IPS DF 6.9 (cell line): Measurements from ENCODE around the gene DMXL1.
"Not testable (repeated sequence)": the region's sequence is repeated elsewhere in the genome, so short reads cannot be mapped to it uniquely, and the experiment has no call there.

Source experiments
- DNase-seq: peaks from one replicate; pipeline ENCODE4 v3.0.0-alpha.2; 2013; ENCODE audit warnings: low read depth, low spot score
- H3K27ac ChIP-seq: one replicate; pipeline ENCODE4 v1.5.1; 2013; ENCODE audit warnings: low read length, control low read depth
- H3K27me3 ChIP-seq: 2 replicates; pipeline ENCODE4 v1.6.1; 2013; ENCODE audit warnings: mild to moderate bottlenecking, low read length; ENCODE audit not compliant: control insufficient read depth, insufficient read depth
- H3K36me3 ChIP-seq: 2 replicates; pipeline ENCODE4 v1.6.1; 2013; ENCODE audit warnings: low read length; ENCODE audit not compliant: control insufficient read depth, insufficient read depth
- H3K4me1 ChIP-seq: 2 replicates; pipeline ENCODE4 v1.6.1; 2013; ENCODE audit warnings: low read length; ENCODE audit not compliant: control insufficient read depth, insufficient read depth
- H3K4me3 ChIP-seq: 2 replicates; pipeline ENCODE4 v1.5.1; 2013; ENCODE audit warnings: mild to moderate bottlenecking, low read length
- H3K9me3 ChIP-seq: 2 replicates; pipeline ENCODE4 v1.6.1; 2013; ENCODE audit warnings: low read length, inconsistent platforms; ENCODE audit not compliant: control insufficient read depth, insufficient read depth
- WGBS: extraction: QIAGEN DNeasy Blood & Tissue Kit; methylation state at CpG from one replicate; pipeline ENCODE4 v1.1.7; 2013; ENCODE audit warnings: mixed read lengths, missing lambda C conversion rate; ENCODE audit not compliant: insufficient read length, insufficient coverage; 5-methylcytosine and 5-hydroxymethylcytosine counted together

The DMXL1 gene

DNA sequence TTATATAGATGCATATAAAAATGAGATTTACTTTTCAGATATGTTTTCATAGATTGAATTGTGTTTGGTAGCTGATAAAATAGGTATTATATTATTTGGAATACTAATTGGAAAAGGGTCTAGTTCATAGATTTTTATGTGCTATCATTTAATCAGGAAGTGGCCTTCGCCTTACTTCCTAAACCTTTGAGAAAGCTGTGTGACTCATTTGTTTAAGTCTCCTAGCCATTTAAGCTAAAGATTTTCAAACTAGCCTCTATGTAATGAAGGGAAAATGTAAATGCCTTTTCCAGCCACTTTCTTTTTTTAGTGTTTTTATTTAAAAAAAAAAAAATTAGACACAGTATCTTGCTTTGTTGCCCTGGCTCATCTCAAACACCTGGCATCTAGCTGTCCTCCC lies 97.5 kb downstream of the DMXL1 start:
- Histone ChIP-seq H3K9me3 (no peaks in the 10 kb centered on the region), H3K27me3 (no peaks in the 10 kb centered on the region), H3K4me3 (no peak overlapping the region), H3K27ac (no peak overlapping the region), H3K4me1 (no peaks in the 10 kb centered on the region; the same call in 1 of the 2 replicates), H3K36me3 (no peaks in the 10 kb centered on the region; the same call in 1 of the 2 replicates)
- no peak for DNase-seq
- no CpG with 5 or more reads among the region's 1 CpG for WGBS

DNA sequence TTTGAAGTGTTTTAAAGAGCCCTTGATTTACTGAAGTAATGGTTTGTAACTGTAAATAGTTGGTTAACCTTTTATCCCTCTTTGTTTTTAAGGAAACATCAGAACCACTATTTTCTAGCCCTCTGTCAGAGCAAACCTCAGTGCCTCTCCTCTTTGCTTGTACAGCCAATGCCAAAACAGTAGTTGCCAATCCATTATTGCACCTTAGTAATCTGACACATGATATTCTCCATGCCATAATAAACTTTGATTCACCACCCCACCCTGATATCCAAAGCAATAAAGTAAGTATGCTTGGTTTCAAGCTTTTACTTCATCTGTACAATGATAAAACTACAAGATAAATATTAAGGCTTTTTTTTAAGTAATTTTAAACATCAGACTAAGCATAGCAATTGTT lies 100.8 kb downstream of the DMXL1 start:
- H3K36me3 ChIP-seq: no peaks in the 10 kb centered on the region; the same call in 1 of the 2 replicates
- H3K9me3 ChIP-seq: no peaks in the 10 kb centered on the region
- DNase-seq: no peak
- no peaks in the 10 kb centered on the region; the same call in 1 of the 2 replicates for H3K4me1 ChIP-seq
- no peaks in the 10 kb centered on the region for H3K27me3 ChIP-seq
- H3K27ac ChIP-seq: no peak overlapping the region
- no peak overlapping the region for H3K4me3 ChIP-seq

DNA sequence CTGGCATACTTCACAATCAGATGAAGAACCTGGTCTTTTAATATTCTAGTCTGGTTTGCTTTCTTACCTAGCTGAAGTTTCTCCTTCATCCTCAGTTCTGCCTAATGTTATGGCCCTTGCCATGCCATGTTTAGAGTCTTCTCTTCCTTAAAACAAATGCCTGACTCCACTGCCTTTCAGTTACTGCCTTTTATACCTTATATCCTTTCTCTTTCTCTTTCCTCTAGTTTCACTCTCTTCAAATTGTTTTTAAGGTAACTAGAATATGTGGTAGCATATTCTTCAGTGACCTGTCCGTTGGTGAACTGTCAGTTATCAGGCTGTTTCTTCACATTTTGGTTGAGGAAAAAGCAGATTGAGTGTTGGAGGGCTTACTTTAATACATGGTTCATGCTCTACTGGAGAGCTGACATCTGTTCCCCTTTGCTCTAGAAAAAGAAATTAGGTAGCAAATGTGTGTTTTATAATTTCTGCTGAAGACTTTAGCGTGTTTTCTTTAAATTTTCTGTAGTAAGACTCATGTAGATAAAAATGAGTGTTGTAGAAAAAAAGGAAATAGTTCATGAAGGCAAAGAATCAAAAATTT lies 103.8 kb downstream of the DMXL1 start:
- DNase-seq: no peak
- H3K36me3 ChIP-seq: no peaks in the 10 kb centered on the region; the same call in 1 of the 2 replicates
- WGBS: no CpG with 5 or more reads among the region's 2 CpGs

DNA sequence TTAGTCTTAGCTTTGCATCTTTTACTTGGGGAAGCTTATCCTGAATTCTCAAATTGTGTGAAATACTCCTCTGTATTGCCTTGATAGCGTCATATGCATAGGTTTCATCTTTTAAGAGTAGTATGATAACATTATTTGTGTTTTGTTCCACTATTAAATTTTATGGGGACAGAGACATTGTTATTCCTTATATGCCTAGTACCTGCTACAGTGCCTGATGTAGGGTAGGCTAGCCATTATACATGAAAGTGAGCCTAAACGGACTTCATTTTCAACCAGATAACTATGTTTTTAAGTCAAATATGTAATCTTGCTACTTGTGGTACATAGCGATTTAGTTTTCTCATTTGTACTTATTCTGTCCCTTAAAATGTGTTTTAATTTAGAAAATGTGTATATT lies 105.9 kb downstream of the DMXL1 start:
- H3K4me3 ChIP-seq: no peak overlapping the region
- H3K9me3 ChIP-seq: no peaks in the 10 kb centered on the region
- no peaks in the 10 kb centered on the region for H3K4me1 ChIP-seq
- H3K27me3 ChIP-seq: no peaks in the 10 kb centered on the region
- no peak overlapping the region for H3K27ac ChIP-seq
- no peak for DNase-seq
- WGBS: no CpG with 5 or more reads among the region's 3 CpGs
- H3K36me3 ChIP-seq: no peaks in the 10 kb centered on the region

More for the DNA sequence above, 103.8 kb downstream of the DMXL1 start:
- H3K4me1 ChIP-seq: no peaks in the 10 kb centered on the region; the same call in 1 of the 2 replicates
- no peak overlapping the region for H3K4me3 ChIP-seq
- H3K27ac ChIP-seq: no peak overlapping the region
- H3K27me3 ChIP-seq: no peaks in the 10 kb centered on the region
- H3K9me3 ChIP-seq: no peaks in the 10 kb centered on the region

DNA sequence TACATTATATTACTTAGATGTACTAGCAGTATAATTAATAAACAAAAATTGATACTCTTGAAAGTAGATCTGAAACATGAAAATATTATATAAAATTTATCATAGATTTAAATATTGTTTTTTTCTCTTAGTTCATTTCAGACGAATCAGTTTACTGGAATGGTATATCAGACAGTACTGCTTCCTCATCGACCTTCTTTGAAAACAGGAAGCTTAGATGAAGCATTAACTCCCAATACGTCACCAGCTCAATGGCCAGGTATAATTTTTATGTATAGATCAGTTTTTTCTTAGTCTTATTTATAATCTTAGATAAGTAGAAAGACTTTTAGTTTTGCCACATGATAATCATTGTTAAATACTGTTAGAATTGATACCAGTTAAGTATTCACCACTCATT lies 106.3 kb downstream of the DMXL1 start:
- no peaks in the 10 kb centered on the region for H3K36me3 ChIP-seq
- H3K9me3 ChIP-seq: no peaks in the 10 kb centered on the region
- no peak for DNase-seq
- no peak overlapping the region for H3K27ac ChIP-seq
- H3K4me1 ChIP-seq: no peaks in the 10 kb centered on the region
- no peak overlapping the region for H3K4me3 ChIP-seq
- no peaks in the 10 kb centered on the region for H3K27me3 ChIP-seq
- no CpG with 5 or more reads among the region's 3 CpGs for WGBS

DNA sequence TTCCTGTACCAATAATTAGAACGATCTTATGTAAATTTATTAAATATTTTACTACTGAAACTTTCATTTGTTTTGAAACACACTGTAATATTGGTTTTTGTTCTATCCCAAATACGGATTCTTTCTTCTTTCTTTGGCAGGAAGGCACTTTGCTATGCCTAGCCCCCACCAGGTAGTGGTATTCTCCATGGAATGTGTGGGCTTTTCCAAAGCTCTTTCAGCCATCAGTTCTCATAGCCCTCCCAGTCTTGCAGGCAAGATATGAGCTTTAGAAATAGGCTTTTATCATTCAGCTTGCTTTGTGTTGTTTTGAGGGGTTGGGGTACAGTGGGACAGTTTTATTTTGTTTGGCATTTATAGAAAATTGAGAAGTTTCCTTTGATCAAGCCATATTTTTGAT lies 107.5 kb downstream of the DMXL1 start:
- no peak for DNase-seq
- Histone ChIP-seq H3K4me3 (no peak overlapping the region), H3K4me1 (no peaks in the 10 kb centered on the region), H3K36me3 (no peaks in the 10 kb centered on the region), H3K27ac (no peak overlapping the region), H3K27me3 (no peaks in the 10 kb centered on the region), H3K9me3 (no peaks in the 10 kb centered on the region)
- no CpG with 5 or more reads among the region's 2 CpGs for WGBS

DNA sequence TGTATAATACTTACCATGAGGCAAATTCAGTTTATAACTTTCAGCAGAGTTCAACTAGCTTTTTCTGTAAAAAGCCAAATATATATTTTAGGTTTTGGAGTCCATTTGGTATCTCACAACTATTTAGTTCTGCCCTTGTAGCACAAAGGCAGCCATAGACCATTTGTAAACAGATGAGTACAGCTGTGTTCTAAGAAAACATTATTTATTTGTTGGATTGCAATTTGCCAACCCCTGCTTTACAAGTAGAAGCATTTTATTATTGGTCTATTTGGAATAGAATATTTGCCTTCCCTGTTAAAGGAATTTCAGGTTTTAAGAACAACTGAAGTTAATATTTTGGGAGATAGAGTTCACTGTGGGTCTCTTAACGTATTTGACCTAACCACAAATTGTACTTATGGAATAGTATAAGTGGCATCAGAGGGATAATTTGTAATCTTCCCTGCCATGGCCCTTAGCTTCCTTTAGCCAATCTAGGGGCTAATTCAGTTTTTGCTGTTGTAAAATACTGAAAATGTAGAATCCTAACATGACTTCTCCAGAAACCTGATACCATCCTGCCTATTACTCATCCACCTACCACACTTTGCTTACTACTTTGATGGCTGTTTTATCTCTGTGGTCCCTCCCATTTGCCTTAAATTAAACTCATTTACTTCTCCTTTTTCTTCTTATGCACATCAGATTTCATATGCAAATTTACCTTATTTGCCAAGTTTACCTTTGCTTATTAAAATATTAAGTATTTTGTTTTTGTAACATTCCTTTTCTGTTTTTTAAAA lies 109.2 kb downstream of the DMXL1 start:
- Histone ChIP-seq H3K27ac (no peak overlapping the region), H3K36me3 (no peaks in the 10 kb centered on the region), H3K9me3 (no peaks in the 10 kb centered on the region), H3K4me1 (no peaks in the 10 kb centered on the region), H3K4me3 (no peak overlapping the region), H3K27me3 (no peaks in the 10 kb centered on the region)
- no peak for DNase-seq
- no CpG with 5 or more reads among the region's 1 CpG for WGBS

DNA sequence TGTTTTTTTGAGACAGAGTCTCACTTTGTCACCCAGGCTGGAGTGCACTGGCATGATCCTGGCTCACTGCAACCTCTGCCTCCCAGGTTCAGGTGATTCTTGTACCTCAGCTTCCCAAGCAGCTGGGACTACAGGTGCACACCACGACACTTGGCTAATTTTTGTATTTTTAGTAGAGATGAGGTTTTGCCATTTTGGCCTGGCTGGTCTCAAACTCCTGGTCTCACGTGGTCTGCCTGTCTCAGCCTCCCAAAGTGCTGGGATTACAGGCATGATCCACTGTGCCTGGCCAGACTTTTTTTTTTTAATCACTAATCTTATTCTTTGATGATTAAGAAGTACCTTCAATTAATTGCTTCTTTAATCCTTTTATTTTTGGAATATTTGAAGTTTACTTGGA lies 114.6 kb downstream of the DMXL1 start:
- H3K27ac ChIP-seq, H3K27me3 ChIP-seq, H3K4me3 ChIP-seq, DNase-seq, H3K4me1 ChIP-seq, H3K36me3 ChIP-seq, H3K9me3 ChIP-seq: not testable (repeated sequence)
- WGBS: no CpG with 5 or more reads among the region's 2 CpGs

DNA sequence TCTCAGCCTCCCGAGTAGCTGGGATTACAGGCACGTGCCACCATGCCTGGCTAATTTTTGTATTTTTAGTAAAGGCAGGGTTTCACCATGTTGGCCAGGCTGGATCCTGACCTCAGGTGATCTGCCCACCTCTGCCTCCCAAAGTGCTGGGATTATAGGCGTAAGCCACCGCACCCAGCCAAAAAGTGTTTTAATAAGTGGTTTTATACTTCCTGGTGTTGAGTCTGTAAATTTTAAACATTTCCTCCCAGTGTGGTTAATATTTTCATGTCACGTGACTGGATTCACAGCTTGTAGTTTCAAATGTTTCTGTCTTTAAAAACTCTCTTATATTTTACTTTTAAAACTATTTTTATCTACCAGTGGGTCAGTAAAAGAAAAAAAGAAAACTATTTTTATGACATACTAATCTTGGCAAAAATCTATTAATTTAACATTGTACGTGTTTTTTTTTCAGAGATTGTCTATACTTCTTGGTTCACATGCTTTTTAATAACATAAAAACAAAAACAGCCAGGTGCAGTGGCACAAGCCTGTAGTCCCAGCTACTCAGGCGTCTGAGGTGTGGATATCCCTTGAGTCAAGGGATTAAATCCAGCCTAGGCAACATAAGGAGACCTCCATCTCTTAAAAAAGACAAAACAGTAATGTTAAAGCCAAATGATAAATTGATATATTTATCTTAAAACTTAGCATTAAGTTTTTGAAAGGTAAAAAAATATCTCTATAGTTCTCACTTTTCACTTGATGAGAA lies 117.1 kb downstream of the DMXL1 start:
- H3K4me1 ChIP-seq: no peaks in the 10 kb centered on the region
- no peak overlapping the region for H3K27ac ChIP-seq
- H3K27me3 ChIP-seq: no peaks in the 10 kb centered on the region
- no CpG with 5 or more reads among the region's 7 CpGs for WGBS
- no peaks in the 10 kb centered on the region for H3K36me3 ChIP-seq
- H3K9me3 ChIP-seq: no peaks in the 10 kb centered on the region
- no peak for DNase-seq
- H3K4me3 ChIP-seq: no peak overlapping the region

DNA sequence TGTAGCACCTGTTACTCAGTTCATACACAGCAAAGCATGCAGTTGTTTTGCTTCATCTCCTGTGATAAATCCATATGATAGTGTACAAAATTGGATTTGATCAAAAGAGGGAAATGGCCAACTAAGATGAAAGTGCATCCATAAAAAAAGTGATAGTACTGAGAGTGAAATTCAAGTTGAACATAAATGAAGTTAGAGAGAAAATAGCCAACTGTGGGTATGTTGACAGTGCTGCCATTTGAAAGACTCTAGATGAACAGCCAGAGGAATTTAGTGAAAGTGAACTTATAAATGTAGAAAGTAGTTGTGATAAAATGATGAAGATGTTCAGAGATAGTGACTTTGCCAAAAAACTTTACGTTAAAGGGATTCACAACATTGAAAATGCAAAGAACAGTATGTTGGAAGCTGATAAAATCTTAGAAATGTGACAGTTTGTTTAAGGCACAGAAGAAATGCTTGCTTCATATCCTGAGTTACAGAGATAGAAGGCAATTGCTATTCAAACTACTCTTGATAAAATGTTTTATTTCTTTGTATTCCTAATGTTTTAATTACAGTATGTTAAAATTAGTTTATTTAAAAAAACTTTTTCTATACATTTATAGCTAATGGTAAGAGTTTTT lies 119.7 kb downstream of the DMXL1 start:
- DNase-seq: no peak
- H3K9me3 ChIP-seq: no peaks in the 10 kb centered on the region

More for the DNA sequence above, 119.7 kb downstream of the DMXL1 start:
- Histone ChIP-seq H3K27me3 (no peaks in the 10 kb centered on the region), H3K36me3 (no peaks in the 10 kb centered on the region), H3K4me3 (no peak overlapping the region), H3K27ac (no peak overlapping the region), H3K4me1 (no peaks in the 10 kb centered on the region)
- 100% methylated on average over 1 of the region's 1 CpG for WGBS
